Stimulated activated CD4-positive, alpha-beta T cell treated with anti-CD3 and anti-CD28 coated beads, Interleukin-15, amount 100 ng/mL, for 24 hours (primary cell): ENCODE data around the gene PBX4.

Source experiments
- DNase-seq: peaks from one replicate; pipeline ENCODE4 v3.0.0-alpha.2; 2020

Gene PBX4

DNA sequence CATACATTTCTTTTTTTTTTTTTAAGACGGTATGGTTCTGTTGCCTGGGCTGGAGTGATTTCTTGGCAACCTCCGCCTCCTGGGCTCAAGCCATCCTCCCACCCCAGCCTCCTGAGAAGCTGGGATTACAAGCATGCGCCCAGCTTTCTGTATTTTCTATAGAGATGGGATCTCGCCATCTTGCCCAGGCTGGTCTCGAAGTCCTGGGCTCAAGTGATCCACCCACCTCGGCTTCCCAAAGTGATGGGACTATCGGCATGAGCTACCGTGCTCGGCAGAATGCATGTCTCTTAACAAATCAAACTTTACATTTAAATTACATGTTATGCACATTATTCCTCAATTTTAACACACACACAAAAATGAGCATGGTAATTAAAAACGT, 101.3 kb downstream of the PBX4 start:
- no peak for DNase-seq

DNA sequence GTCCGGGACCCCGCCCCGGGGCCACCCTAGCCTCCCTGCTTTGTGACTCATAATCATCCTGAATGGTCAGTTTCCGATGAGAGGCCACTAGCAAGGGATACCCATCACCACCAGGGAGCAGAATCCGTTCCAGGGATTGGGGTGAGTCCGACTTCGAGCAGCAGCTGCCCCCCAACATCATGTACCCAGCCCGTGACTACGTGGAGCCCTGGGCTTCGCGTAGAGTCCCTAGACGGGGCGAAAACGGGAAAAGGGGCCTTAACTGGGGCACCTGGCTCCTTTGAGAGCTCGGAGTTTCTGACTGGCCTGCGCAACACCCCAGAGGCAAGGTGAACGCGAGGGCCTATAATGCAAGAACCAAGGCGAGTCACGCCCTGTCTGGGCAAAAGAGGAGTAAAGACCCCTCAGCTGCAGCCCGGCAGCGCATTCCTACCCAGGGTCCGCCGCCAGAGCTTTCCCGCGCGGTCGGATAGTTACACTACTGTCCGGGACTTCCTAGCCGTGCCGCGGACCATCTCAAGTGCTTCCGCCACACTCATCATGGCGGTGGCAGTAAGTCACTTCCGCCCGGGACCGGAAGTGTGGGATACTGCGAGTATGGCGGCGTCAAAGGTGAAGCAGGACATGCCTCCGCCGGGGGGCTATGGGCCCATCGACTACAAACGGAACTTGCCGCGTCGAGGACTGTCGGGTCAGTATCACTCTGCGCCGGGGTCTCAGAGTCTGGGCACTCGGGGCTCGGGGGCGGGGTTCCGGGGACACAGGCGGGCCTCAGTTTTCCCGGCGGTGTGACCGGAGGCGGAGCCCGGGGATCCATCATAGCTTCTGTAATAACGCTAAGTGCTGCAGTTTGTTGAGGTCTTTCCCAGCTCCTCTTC, 102.6 kb downstream of the PBX4 start, which contains the start of gene NDUFA13:
NDUFA13 (plus strand) TSS at position 584 of the 878 bp plus-strand sequence; CDS start at position 598, 14 bp downstream.
- peak; percentile 92 for DNase-seq

DNA sequence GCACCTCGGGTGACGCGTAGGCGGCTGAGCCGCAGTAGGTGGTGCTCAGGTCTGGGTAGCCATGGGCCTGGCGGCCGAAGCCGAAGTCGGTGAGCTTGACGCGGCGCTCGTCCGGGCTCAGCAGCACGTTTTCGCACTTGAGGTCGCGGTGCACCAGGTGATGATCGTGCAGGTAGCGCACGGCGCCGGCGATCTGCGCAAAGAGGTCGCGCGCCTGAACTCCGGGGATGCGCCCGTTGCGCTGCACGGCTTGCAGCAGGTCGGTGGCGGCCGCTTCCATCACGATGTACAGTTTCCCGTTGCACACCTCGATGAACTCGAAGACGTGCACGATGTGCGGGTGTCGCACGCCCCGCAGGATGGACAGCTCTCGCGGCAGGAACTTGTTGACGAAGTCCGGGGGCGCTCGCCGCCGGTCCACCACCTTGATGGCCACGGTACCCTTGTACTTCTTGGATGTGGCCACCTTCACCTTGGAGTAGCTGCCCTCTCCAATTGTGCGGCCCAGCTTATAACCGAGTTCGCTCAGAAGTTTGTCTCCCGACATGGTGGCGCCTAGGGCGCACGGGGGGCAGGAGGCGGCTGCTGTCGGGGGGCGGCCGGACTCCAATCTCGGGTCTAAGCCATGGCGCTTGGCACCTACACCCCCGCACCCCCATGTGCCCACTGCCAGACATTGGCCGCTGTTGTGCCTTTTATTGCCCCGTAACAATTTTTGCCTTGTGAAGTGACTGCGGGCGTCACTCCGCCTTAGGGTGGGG, 103.4 kb downstream of the PBX4 start, which contains the start of gene TSSK6:
TSSK6 (minus strand) TSS at position 668 of the 761 bp plus-strand sequence; CDS start at position 547, 121 bp downstream.
- no peak for DNase-seq

DNA sequence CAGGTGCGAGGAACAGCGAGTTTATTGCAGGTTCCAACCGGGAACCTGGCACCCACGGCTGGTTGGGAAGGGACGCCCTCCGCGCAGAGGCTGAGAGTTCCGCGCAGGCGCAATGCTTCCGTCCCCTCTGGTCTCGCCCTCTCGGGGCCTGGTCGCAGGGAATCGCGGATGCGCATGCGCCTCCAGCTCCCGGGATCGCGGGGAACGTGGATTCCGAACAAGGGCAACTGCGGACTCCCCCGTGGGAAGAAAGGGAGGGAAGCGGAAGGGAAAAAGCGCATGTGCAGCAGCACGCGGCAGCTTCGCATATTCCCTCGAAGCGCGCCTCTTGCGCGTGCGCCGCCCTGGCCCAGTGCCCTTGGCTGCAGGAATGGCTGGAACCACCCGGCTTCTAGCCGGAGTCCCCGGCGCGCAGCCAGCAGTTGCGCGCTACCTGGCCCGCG, 104.3 kb downstream of the PBX4 start:
- peak; percentile 37 for DNase-seq

DNA sequence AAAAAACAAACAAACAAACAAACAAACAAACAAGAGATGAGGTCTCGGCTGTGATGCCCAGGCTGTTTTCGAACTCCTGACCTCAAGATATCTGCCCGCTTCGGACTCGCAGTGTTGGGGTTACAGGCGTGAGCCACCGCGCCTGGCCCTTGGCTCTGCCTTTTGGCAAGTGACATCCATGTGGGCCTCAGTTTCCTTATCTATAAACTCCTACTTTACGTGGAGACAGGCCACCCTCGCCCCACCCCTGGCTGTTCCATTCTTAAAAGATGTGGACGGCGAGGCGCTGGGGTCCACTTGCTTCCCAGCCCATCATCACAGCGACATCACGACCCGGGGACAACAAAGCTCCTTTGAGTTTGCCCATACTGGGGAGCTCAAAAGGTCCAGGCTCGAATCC, 104.8 kb downstream of the PBX4 start:
- DNase-seq = no peak
